Measurements from ENCODE around the gene MTMR1. TPM values are rescaled to one million over a fixed set of nuclear protein-coding genes. Genes with fewer than 3 reads are reported as not detected.
A peak's percentile ranks its signal among the peaks of the same experiment; 100 is the strongest.

Gene MTMR1
- total and polyA plus RNA-seq, 9 of the 15 experiments (the other 6 are each of a cell fraction or from before 2014, with no cell fraction given) = 0.96 to 35.4 (median 22.4) TPM

- TF ChIP-seq MGA (IDR thresholded peaks at IDR 0.05) (peak; percentile 35; the same call in 1 of the 2 replicates), NR3C1 (CRISPR knock-in tag; IDR thresholded peaks at IDR 0.05) (no peak), NR4A1 (CRISPR knock-in tag; IDR thresholded peaks at IDR 0.05) (no peak), NR4A1 (tag; IDR thresholded peaks at IDR 0.05) (no peak), MNT (conservative IDR thresholded peaks at IDR 0.05) (peak in 1 of 2 experiments; percentile 33; a peak in 1 of 4 replicates), MIER1 (IDR thresholded peaks at IDR 0.05; ENCODE audit: low read depth) (no peak), YBX1 (IDR thresholded peaks at IDR 0.05) (no peak), SNAPC5 (CRISPR knock-in tag; IDR thresholded peaks at IDR 0.05) (no peak), TEAD4 (IDR thresholded peaks at IDR 0.05; ENCODE audit: low read length) (no peak), TEAD4 (CRISPR knock-in tag; IDR thresholded peaks at IDR 0.05; ENCODE audit: borderline replicate concordance) (no peak), PKNOX1 (IDR thresholded peaks at IDR 0.05) (no peak)
These were observed 754 bp downstream of the MTMR1 start (continued) for GRCh38 chrX:150693725-150694574.
